PFSK-1 (cell line): ENCODE measurements around the gene KCTD16.

ENCODE experiments used
- FOXP2 ChIP-seq: optimal IDR thresholded peaks from 2 replicates; pipeline ENCODE3; 2011; ENCODE audit warnings: borderline replicate concordance, control low read depth, inconsistent platforms; ENCODE audit not compliant: insufficient read depth; ENCODE audit errors: extremely low read length, extremely low read depth
- POLR2AphosphoS5 ChIP-seq: IDR thresholded peaks from 2 replicates; pipeline ENCODE4 v1.6.1; 2012; ENCODE audit warnings: low read depth, mild to moderate bottlenecking, control low read depth, low read length, moderate library complexity
- REST ChIP-seq, 2 experiments: IDR thresholded peaks; 2 replicates each; pipeline versions ENCODE4 v1.6.1 to v1.8.0; 2011 to 2012; ENCODE audit warnings: low read depth in 2 of 2, low read length in 2 of 2, control low read depth in 1 of 2, inconsistent platforms in 1 of 2, mild to moderate bottlenecking in 1 of 2, moderate library complexity in 1 of 2; ENCODE audit not compliant: insufficient read depth in 1 of 2
- SIN3A ChIP-seq: IDR thresholded peaks from 2 replicates; pipeline ENCODE4 v1.6.1; 2012; ENCODE audit warnings: mild to moderate bottlenecking, low read length, moderate library complexity, borderline replicate concordance; ENCODE audit not compliant: insufficient read depth
- TAF1 ChIP-seq: IDR thresholded peaks from 2 replicates; pipeline ENCODE4 v1.6.1; 2012; ENCODE audit warnings: low read length, control low read depth, borderline replicate concordance; ENCODE audit not compliant: insufficient read depth

The KCTD16 gene

DNA sequence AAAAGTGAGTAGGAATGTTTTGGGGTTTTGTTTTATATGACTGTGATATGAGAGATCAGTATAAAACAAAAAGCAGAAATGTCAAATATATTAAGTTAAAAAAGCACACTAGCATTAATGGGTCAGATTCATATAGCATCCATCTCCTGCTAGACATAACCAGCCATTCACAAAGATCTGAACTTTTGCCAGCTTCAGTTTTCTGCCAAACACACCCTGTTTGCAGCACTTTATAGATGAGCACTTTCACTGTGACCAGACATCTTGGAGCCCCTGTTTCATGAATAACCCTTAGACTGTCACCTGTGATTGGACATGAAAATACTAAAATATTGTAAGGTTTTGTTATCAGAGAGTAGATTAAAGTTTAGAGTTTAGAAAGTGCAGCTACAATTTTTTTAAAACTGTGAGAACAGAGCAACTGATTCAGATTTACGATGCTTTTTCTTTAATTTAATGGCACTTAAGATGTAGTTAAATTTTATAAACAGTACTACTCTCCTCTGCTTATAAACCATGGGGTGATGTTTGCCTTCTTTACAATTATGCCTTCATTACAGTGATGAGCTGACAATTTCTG lies 142.6 kb downstream of the KCTD16 start:
- TF ChIP-seq POLR2AphosphoS5 (no peak), REST (IDR thresholded peaks at IDR 0.05; ENCODE audit: insufficient read depth in 1 of 2, low read depth in 2 of 2, low read length in 2 of 2) (no peak), TAF1 (no peak), SIN3A (no peak), FOXP2 (no peak)

GRCh38 chr5:144315026-144315425 lies 144.4 kb downstream of the KCTD16 start:
- TF ChIP-seq TAF1 (no peak), SIN3A (no peak), POLR2AphosphoS5 (no peak), REST (IDR thresholded peaks at IDR 0.05; ENCODE audit: insufficient read depth in 1 of 2, low read depth in 2 of 2, low read length in 2 of 2) (no peak), FOXP2 (no peak)

DNA sequence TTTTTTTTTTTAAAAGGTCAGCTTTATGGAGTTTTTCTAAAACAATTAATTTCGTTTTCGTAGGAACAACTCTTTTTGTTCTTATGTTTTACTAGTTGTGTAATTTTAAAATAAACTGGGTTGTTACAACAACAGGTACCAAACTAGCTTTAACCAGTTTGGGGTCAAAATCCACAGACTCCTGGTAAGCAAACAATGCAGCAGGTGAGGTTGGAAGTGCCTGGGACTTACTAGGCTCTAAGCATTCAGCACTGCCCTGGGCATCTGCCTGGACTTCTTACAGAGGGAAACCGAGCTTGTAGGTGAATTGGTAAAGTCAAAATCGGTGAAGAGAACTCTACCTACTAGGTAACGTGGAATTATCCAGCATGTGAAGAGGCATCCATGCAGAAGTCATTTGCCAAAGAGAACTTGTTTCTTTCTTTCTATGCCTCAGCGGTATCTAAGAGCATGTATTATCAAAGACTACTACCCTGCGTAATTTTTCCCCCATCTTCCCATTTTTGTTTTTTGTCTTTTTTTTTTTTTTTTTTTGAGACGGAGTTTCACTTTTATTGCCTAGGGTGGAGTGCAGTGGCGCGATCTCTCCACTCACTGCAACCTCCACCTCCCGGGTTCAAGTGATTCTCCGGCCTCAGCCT lies 145.4 kb downstream of the KCTD16 start:
- TF ChIP-seq SIN3A, result no peak
- no peak for TF ChIP-seq FOXP2
- no peak for TF ChIP-seq REST (IDR thresholded peaks at IDR 0.05; ENCODE audit: insufficient read depth in 1 of 2, low read depth in 2 of 2, low read length in 2 of 2)
- TF ChIP-seq TAF1, result no peak

DNA sequence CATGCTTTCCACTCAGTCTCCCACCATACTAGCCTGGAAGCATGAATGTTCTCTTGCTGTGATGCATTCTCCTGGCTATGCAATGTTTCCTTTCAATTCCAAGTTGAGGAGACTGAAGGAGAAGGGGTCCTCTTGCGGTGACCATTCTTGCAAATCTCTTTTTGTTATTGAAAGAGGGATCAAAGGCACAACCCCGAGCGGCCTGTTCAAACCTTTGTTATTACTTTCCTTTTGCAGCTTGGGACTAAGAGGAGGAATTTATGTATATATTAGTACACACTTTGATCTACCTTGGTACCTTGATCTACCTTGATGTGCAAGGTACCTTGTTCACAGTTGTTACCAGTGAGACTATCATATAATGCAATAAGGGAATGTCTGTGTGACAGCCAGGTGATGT lies 147.3 kb downstream of the KCTD16 start:
- TF ChIP-seq REST (IDR thresholded peaks at IDR 0.05; ENCODE audit: insufficient read depth in 1 of 2, low read depth in 2 of 2, low read length in 2 of 2) (no peak), POLR2AphosphoS5 (no peak), FOXP2 (no peak), SIN3A (no peak), TAF1 (no peak)
